ENCODE measurements around the gene MOB3A. TPM values are rescaled to one million over a fixed set of nuclear protein-coding genes. Genes with fewer than 3 reads are reported as not detected.
A peak's percentile ranks its signal among the peaks of the same experiment; 100 is the strongest.

Gene MOB3A
- total and polyA plus RNA-seq, 2 of the 8 experiments (the other 6 are each of a cell fraction or from before 2014, with no cell fraction given): 9.2 to 9.6 TPM

DNA sequence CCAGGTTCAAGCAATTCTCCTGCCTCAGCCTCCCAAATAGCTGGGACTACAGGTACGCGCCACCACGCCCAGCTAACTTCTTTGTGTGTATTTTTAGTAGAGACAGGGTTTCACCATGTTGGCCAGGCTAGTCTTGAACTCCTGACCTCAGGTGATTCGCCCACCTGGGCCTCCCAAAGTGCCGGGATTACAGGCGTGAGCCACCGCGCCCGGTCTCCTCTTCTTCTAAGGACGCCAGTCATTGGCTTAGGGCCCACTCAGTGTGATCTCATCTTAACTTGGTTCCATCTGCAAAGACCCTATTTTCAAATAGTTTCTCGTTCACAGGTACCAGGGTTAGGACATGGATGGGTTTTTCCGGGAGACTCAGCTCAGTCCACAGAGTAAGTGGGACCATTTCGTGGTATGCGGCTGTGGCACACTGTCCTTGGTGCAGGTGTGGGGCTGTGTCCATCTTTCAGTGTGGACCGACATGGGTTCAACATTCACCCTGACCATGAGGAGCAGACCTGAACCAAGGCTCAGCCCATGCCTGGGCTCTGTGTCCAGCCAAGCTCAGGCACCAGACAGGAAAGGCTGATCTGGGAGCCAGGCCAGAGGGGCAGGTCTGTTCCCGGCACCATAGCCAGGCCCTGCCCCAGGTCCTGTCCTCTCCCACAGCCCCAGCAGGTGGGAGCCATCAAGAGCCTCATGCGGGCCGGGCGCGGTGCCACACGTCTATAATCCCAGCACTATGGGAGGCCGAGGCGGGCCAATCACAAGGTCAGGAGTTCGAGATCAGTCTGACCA is 42.3 kb downstream of the MOB3A start:
- Histone ChIP-seq H3K79me2 (ENCODE audit: control insufficient read depth in 1 of 2, insufficient read depth in 2 of 2, low read length in 2 of 2) (peaks cover 9 to 19% of the 10 kb centered on the region in 2 experiments; a peak in 2 of 4 replicates), H3K4me2 (ENCODE audit: insufficient read depth in 1 of 2, low read depth in 2 of 2, low read length in 2 of 2) (no peak overlapping the region), H3K23me2 (ENCODE audit: low read depth, low read length) (peaks cover 4% of the 10 kb centered on the region; the same call in 1 of the 2 replicates), H2AK5ac (ENCODE audit: low read depth, low read length) (no peak overlapping the region), H3K4ac (replicated peaks; ENCODE audit: insufficient read length, low read depth, low read length) (no peak overlapping the region), H3K23ac (ENCODE audit: insufficient read length) (no peak overlapping the region), H3K27ac (ENCODE audit: low read depth, low read length) (no peak overlapping the region), H3K9ac (replicated peaks in 1 of 4; ENCODE audit: extremely low read depth in 1 of 4, low read depth in 3 of 4, low read length in 3 of 4) (no peak overlapping the region), H3K4me1 (replicated peaks in 1 of 4; ENCODE audit: control insufficient read depth in 3 of 4, insufficient read depth in 4 of 4, low read length in 3 of 4) (peaks cover 0 to 24% (median 14%) of the 10 kb centered on the region in 4 experiments; a peak in 5 of 7 replicates), H3K4me3 (ENCODE audit: extremely low read depth in 1 of 4, insufficient read depth in 2 of 4, low read depth in 3 of 4, low read length in 4 of 4) (no peak overlapping the region), H3K79me1 (ENCODE audit: low read depth, low read length) (peaks cover 8% of the 10 kb centered on the region), H4K5ac (ENCODE audit: insufficient read length, low read depth, low read length) (no peak overlapping the region), H3K14ac (ENCODE audit: insufficient read length) (no peak overlapping the region), H2BK15ac (ENCODE audit: low read length) (peak overlapping the region; percentile 31; the same call in 1 of the 2 replicates), H3K36me3 (ENCODE audit: control insufficient read depth in 2 of 4, insufficient read depth in 4 of 4, low read length in 3 of 4) (no peaks in the 10 kb centered on the region; a peak in 1 of 8 replicates), H3K9me3 (ENCODE audit: insufficient read depth in 2 of 2, low read depth in 1 of 2, low read length in 1 of 2) (no peaks in the 10 kb centered on the region), H2BK20ac (ENCODE audit: low read length) (no peak overlapping the region), H4K8ac (ENCODE audit: extremely low read depth, insufficient read depth, low read length) (no peak overlapping the region), H3K27me3 (replicated peaks in 1 of 4; ENCODE audit: control insufficient read depth in 3 of 4, extremely low read depth in 1 of 4, insufficient read depth in 3 of 4, low read length in 3 of 4) (no peaks in the 10 kb centered on the region), H2BK120ac (replicated peaks; ENCODE audit: low read depth, low read length) (no peak overlapping the region), H4K20me1 (replicated peaks in 1 of 2; ENCODE audit: control insufficient read depth in 1 of 2, insufficient read depth in 2 of 2, low read length in 2 of 2) (peaks cover 11 to 15% of the 10 kb centered on the region in 2 experiments), H3K18ac (ENCODE audit: extremely low read depth, low read length) (no peak overlapping the region), H2BK5ac (ENCODE audit: low read depth, low read length) (no peak overlapping the region), H3K56ac (replicated peaks; ENCODE audit: insufficient read length, low read depth, low read length) (no peak overlapping the region), H4K91ac (replicated peaks; ENCODE audit: insufficient read length, low read length) (peak overlapping the region; percentile 3), H2BK12ac (ENCODE audit: low read depth, low read length) (0 out of 2 replicates have a peak overlapping the region, but pooled peaks have one; percentile 11), H2AFZ (ENCODE audit: low read length) (no peak overlapping the region)
- 92% methylated on average over 20 of the region's 24 CpGs; no CpG with 5 or more reads in 1 of the 2 experiments for WGBS, 2 experiments (ENCODE audit: extremely low coverage in 1 of 2, insufficient coverage in 1 of 2, insufficient read length in 1 of 2, insufficient replicate concordance in 2 of 2, low coverage in 1 of 2, low lambda C conversion rate in 2 of 2, missing lambda C conversion rate in 1 of 2)
- ChIA-PET POLR2A (ENCODE audit: partially characterized antibody) (interaction anchor here (0.6 to 22.2 kb wide), 4 partner anchors 22 to 186 kb away, joined by 3 to 524 read pairs (median 4); no protein-coding TSS in a partner anchor), CTCF (ENCODE audit: partially characterized antibody) (interaction anchor here (0.8 to 2.9 kb wide), 7 partner anchors 10 to 57 kb away, joined by 4 to 17 read pairs (median 5); no protein-coding TSS in a partner anchor)
- DNase-seq (ENCODE audit: low read depth in 1 of 2, low spot score in 2 of 2) (no peak), FAIRE-seq (no peak)
- TF ChIP-seq RBBP5 (IDR thresholded peaks at IDR 0.05; ENCODE audit: borderline replicate concordance, low read depth, low read length): no peak
- TF ChIP-seq ASH2L (IDR thresholded peaks at IDR 0.05; ENCODE audit: low read length): no peak
- no peak for TF ChIP-seq POLR2A (IDR thresholded peaks at IDR 0.05; ENCODE audit: control extremely low read depth in 1 of 2, low read depth in 2 of 2, low read length in 2 of 2)
- no peak for TF ChIP-seq KDM4A (IDR thresholded peaks at IDR 0.05; ENCODE audit: low read depth, low read length, severe bottlenecking)
- TF ChIP-seq FOSL1 (IDR thresholded peaks at IDR 0.05; ENCODE audit: insufficient read depth, low read depth, low read length): no peak
- no peak for TF ChIP-seq SP1 (IDR thresholded peaks at IDR 0.05; ENCODE audit: low read depth, low read length)
- no peak for TF ChIP-seq ZNF274 (IDR thresholded peaks at IDR 0.05; ENCODE audit: borderline replicate concordance, extremely low read depth, low read length)
- no peak for TF ChIP-seq HDAC2 (IDR thresholded peaks at IDR 0.05; ENCODE audit: borderline replicate concordance in 1 of 2, low read depth in 2 of 2, low read length in 2 of 2)
- no peak for TF ChIP-seq NRF1 (IDR thresholded peaks at IDR 0.05; ENCODE audit: low read depth, low read length)
- no peak for TF ChIP-seq RFX5 (IDR thresholded peaks at IDR 0.05; ENCODE audit: borderline replicate concordance, low read depth, low read length)

All from H1 (cell line).